HG03442 (cell line): ENCODE data around the gene GCDH.
"Not testable (repeated sequence)": the region's sequence is repeated elsewhere in the genome, so short reads cannot be mapped to it uniquely, and the experiment has no call there.

ENCODE experiments used
- ATAC-seq: cut with Tn5 transposase; IDR thresholded peaks from one replicate; pipeline ENCODE4 v1.9.1; 2021; ENCODE audit warnings: mild to moderate bottlenecking, moderate library complexity; ENCODE audit not compliant: unreplicated experiment

The GCDH gene

DNA sequence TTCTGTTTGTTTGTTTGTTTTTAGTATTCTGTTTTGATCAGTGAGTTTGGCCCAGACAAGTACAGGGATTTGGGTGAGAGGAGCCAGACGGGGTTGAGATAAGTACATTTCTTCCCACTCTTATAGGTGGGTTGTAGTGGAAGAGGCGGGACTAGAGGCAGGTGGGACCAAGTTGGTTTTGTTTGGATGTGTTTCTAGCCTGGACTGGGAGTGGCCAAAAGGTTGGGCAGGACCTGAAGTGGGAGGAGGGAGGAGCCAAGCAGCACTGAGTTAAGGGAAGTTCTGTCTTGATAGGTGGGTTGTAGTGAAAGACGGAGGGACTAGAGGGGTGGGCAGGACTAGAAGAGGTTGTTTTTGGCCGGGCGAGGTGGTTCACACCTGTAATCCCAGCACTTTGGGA is 18.7 kb upstream of the GCDH start:
- ATAC-seq = no peak

DNA sequence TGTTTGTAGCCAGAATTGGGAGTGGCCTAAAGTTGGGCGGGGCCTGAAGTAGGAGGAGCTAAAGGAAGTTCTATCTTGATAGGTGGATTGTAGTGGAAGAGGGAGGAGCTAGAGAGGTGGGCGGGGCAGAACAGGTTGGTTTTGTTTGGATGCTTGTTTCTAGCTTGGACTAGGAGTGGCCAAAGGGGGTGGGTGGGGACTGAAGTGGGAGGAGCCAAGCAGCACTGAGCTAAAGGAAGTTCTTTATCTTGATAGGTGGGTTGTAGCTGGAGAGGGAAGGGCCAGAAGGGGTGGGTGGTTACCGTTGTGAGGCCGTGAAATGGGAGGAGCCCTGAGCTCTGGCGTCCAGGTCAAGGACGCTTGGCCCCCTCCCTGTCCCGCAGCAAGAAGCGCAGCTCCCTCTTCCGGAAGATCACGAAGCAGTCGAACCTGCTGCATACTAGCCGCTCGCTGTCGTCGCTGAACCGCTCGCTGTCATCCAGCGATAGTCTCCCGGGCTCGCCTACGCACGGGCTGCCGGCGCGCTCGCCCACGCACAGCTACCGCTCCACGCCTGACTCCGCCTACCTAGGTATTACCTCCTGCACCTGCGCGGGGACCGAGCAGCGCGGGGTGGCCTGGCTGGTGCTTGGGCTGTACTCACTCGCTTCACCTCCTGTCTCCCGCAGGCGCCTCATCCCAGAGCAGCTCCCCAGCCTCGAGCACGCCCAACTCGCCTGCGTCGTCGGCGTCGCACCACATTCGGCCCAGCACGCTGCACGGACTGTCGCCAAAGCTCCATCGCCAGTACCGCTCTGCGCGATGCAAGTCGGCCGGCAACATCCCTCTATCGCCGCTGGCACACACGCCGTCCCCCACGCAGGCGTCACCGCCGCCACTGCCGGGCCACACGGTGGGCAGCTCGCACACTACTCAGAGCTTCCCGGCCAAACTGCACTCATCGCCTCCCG is 17.7 kb upstream of the GCDH start:
- ATAC-seq = no peak

DNA sequence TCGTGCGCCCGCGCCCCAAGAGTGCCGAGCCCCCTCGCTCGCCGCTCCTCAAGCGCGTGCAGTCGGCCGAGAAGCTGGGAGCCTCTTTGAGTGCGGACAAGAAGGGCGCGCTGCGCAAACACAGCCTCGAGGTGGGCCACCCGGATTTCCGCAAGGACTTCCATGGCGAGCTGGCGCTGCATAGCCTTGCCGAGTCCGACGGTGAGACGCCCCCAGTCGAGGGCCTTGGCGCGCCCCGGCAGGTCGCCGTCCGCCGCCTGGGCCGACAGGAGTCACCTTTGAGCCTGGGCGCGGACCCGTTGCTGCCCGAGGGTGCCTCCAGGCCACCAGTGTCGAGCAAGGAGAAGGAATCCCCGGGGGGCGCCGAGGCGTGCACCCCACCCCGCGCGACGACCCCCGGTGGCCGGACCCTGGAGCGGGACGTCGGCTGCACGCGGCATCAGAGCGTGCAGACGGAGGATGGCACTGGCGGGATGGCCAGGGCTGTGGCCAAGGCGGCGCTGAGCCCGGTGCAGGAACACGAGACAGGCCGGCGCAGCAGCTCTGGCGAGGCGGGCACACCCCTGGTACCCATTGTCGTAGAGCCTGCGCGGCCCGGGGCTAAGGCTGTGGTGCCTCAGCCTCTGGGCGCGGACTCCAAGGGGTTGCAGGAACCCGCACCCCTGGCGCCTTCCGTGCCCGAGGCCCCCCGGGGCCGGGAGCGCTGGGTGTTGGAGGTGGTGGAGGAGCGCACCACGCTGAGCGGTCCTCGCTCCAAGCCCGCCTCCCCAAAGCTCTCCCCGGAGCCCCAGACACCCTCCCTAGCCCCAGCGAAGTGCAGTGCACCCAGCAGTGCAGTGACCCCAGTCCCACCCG is 16.8 kb upstream of the GCDH start:
- ATAC-seq = no peak

DNA sequence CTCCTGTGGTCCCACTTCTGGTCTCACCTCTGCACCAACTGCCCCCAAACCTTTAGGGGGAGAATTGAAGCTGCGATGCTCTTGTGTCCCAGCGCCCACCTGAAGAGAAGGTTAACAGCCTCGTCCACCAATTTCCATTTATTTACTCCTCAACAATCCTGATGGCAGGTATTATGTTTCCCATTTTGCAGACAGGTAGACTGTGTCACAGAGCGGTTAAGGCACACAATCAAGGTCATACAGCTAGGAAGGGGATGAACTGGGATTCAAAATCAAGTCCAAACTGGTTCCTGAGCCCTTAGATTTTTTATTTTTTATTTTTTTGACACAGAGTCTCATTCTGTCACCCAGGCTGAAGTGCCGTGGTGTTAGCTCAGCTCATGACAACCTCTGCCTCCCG is 15.9 kb upstream of the GCDH start:
- ATAC-seq = no peak

DNA sequence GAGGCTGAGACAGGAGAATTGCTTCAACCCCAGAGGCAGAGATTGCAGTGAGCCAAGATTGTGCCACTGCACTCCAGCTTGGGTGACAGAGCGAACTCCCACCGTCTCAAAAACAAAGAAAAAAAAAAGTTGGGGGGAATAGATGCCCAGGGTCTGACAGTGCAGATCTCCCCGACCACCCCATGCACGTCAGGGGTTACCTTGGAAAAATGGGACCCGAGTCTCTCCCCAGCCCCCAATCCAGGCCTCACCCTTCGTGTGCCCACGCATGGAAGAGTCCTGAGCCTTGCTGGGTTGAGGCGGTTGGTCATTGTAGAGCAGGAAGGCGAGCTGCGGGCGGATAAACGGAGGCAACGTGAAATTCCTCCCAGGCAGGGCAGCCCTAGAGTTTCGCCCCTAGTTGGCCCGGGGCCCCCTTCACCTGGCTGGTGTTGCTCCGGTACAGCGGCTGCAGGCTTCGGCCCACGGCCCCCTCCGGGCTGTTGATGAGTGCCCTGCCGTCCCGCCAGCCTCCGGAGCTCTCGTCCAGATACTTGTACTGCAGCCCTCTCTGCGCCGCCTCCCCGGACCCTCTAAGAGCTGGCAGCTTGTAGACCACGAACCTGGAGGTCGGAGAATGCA is 10.3 kb upstream of the GCDH start:
- ATAC-seq = peak; percentile 11

DNA sequence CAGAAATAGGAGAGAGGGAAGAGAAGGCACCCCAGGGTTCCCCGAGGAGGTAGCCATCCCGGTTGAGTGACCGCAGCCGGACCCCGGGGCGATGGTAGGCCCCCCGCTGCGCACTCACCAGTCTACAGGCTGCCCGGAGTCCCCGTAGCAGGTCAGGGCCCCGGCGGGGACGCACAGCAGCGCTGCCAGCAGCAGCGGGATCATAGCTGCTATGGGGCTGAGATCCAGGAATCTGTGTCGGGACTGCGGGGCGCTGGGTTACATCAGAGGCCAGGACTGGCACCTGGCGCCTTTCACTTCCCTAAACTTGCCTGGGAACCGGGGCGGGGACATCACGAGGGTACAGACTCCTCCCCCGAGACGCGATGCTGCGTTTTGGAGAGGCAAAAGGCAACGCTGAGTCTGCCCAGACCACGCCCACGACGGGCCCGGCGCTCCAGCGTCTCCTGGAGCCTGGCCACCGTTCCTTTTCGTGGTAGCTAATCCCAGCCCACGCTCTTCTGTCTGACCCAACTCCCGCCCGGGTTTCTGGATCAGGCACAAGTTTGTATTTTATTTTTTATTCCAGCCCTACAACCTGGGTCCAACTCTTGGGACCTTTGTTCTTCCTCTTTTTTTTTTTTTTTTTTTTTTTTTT is 9.7 kb upstream of the GCDH start, which contains the start of gene DNASE2:
DNASE2 (minus strand) TSS at position 278 of the 637 bp plus-strand sequence; CDS start at position 204, 74 bp downstream.
- peak; percentile 74 for ATAC-seq

DNA sequence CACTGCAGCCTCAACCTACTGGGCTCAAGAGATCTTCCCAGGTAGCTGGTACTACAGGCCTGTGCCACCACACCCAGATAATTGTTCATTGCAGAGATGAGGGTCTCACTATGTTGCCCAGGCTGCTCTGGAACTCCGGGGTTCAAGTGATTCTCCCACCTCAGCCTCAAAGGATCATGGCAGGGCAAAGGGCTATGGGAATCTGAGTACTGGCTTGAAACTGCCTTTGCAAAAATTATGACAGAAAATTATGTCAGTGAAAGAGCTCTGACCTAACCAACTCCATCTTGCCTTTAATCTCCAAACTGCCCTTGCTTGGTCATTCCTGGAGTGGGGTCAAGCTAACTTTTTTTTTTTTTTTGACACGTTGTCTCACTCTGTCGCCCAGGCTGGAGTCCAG is 8.4 kb upstream of the GCDH start:
- no peak for ATAC-seq

DNA sequence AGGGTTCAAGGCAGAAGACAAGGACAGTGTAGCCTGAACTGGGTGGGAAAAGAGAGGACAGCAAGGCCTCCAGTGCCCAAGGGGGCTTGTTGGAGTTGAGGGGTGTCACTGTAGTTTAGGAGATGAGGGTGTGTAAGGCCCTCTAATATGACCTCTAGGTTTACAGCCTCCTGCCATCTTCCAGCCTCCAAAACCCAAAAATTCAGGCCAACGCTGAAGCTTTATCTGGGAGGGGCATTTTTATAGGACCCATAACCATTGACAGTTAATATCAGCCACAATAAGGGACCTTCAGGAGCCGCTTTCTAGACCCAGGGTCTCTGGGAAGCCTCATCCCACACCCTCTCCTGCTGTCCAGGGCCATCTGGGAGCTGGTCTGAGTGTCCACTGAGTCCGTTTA is 6.8 kb upstream of the GCDH start:
- ATAC-seq = no peak

DNA sequence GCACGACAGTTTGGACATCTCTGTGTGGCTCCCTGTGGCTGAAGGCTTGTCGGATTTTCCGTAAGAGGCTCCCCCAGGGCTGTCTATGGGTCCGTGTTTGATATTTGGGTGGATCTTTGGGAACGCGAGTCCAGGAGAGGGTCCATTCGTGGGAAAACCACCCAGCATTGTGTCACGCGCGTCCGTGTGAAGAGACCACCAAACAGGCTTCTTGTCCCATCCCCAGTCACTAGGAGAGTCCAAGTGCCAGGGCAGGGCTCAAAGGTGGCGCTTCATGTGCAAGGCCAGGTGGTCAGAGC is 6.4 kb upstream of the GCDH start:
- ATAC-seq = no peak

DNA sequence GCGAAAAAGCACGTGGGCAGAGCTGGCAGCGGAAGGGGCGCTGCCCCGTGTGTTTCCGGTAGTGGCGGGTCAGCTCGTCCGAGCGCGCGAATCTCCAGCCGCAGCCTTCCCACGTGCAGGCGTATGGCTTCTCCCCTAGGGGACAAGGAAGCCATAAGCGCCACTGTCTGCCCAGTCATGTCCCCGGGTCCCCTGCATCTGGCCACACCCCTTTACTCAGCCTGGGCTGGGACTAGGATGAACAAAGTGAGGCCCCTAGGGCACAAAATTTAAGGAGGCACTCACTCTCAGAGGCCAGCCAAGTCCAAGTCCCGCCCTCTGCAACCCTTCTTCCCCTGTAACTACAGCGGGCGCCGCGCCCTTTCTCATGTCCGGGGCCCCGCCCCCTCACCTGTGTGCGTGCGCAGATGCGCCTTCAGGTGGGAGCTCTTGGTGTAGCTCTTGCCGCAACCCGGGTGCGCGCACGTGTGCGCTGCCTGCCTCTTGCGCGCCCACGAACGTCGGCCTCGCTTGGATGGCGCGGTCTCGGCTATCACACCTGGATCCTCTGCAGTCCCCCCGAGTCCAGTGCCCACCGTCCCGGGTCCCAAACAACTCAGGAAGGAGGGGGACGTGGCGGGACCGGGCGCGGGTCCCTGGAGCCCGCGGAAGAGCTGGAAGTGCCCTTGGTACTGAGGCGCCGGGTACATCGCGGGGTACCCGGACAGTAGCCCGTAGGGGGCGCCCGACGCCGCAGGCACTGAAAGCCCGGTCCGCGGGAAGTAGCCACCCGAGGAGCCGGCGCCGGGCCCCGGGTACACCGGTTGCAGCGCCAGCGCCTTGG is 5.8 kb upstream of the GCDH start:
- ATAC-seq = peak; percentile 32

DNA sequence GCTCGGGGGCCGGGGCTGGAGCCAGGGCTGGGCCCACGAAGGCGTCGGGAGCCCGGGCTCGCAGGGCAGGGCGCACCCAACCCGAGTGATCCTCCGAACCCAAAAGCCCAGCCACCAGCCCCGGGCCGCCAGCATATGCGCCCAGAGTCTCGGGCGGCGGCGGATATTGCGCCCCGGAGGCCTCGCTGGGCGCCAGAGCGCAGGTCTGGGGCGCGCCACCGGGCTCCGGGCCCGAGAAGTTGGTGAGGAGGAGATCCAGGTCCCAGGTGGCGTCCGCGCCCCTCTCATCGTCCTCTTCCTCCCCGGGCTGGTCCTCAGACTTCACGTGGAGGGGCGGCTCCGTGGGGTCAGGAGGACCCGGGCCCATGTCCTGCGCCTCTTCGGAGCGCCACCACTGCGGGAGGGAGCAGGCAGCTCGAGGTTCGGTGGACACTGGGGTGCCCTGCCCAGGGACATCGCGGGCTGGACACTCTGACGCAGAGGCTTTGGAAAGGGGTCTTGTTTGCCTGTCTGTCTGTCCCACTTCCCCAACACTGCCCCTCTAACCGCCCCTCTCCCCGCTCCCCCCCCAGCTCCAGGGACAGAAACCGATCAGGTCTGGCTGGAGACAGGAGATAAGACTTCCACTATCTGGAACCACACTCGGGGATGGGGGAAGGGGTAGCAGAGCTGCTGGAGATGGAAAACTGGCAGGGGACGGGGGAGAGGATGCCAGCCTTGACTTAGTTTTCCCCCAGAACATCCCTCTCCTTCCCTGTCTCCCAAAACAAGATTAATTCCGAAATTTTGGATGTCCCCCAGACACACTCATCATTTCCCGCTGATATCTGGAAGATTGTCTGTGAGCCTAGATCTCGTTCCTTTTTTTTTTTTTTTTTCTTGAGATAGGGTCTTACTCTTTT is 5.0 kb upstream of the GCDH start:
- peak; percentile 1 for ATAC-seq

DNA sequence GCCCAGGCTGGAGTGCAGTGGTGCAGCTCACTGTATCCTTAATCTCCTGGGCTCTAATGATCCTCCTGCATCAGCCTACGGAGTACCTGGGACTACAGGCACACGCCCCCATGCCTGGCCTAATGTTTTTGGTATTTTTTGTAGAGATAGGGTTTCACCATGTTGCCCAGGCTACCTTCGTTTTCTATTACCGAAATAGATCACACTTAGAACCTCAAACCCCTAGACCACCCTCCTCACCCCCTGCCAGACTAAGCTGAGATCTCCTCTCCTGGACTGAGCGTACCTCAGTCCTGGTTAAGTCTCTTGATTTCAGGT is 4.3 kb upstream of the GCDH start:
- ATAC-seq = no peak

DNA sequence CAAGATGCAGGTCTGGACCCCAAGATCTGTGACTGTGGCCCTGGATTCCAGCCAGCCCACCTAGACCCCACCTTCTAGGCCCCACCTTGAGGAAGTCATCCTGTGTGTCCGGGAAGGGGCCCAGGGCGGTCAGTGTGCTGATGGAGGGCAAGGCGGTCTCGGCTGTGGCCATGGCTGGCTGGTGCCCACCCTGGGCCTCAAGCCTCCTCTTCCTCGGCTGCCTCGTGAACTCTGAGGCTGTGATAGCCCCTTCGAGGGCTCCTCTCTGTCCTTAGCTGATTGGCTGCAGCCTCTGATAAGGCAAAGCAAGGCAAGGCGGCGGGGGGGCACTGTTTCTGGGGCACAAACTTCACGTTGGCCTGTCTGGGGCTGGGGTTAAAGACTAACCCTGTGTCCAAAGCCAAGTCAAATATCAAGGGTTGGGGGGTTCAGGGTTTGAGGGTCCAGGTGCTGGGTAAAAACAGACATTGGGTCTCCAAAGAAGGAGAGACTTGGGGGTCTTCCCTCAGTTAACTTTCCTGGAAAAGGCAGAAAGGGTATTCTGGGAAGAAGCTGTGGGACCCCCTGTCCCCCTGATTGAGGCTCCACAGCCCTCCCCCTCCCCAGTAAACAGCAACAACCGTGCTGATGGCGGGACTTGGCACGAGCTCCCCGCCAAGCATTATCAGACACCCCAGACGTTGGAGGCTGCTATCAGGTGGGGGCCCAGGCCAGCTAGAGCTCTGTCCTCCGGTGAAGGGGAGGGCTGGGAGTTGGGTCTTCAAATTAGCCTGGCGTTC is 3.8 kb upstream of the GCDH start, which contains the start of gene KLF1:
KLF1 (minus strand) TSS at position 233 of the 779 bp plus-strand sequence; CDS start at position 172, 61 bp downstream.
- no peak for ATAC-seq

DNA sequence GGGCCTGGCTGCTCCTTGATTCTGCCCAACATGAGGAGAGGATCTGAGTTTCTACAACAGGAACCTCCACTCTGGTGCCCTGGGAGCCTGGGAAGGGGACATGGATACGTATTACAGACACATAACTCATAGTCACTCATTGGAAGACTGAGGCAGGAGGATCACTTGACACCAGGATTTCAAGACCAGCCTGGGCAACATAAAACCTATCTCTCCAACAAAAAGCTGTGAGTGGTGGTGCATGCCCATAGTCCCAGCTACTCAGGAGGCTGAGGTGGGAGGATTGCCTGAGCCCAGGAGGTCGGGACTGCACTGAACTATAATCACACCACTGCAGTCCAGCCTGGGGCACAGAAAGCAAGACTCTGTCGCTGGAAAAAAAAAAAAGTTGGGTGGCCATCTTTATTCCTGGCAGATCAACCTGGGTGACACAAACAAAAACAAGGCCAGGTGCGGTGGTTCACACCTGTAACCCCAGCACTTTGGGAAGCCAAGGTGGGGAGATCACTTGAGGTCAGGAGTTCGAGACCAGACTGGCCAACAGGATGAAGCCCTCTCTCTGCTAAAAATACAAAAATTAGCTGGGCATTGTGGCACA is 2.9 kb upstream of the GCDH start:
- ATAC-seq = no peak

DNA sequence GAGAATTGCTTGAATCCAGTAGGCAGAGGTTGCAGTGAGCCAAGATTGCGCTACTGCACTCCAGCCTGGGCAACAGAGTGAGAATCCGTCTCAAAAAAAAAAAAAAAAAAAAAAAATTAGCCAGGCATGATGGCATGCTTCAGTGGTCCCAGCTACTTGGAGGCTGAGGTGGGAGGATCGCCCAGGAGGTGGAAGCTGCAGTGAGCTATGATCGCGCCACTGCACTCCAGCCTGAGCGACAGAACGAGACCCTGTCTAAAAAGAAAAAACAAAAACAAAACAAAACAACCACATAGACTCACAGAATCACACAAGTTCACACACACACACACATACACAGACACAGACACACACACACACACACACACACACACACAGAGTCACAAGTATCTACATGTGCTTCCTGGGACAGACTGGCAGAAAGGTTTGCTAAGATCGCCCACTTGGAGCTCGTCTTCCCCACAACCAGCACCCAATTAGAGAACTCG is 617 bp upstream of the GCDH start:
- ATAC-seq = not testable (repeated sequence)

DNA sequence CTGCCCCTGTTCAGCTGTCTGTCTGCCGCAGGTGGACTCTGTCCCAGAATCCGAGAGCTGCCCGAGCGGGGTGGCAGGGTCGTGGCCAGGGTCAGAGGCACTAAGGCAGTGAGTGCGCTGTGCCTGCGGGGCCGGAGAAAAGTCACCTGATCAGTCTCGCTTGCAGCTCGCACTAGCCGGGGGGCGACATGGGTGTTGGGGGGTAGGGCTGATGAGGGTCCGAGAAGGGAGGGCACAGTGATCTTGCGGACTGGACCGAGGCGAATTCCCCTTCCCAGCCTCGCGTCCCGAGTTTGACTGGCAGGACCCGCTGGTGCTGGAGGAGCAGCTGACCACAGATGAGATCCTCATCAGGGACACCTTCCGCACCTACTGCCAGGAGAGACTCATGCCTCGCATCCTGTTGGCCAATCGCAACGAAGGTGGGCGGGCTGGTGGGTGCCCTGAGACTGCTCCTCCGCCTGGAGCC is 627 bp downstream of the GCDH start:
- no peak for ATAC-seq

DNA sequence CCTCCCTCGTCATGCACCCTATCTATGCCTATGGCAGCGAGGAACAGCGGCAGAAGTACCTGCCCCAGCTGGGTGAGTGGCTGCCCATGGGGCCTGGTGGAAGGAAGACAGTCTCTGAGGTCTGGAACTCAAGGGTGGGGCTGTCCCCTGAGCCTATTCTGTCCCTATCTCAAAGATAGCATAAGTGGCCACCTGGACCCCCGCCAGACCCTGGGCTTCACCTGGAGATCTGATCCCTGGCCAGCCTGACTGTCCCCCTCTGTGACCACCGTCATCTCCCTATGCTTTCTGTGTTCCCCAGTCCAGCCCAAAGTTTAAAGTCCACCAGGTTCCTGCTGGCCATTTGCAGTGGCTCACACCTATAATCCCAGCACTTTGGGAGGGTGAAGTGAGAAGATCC is 2.6 kb downstream of the GCDH start:
- ATAC-seq = no peak

DNA sequence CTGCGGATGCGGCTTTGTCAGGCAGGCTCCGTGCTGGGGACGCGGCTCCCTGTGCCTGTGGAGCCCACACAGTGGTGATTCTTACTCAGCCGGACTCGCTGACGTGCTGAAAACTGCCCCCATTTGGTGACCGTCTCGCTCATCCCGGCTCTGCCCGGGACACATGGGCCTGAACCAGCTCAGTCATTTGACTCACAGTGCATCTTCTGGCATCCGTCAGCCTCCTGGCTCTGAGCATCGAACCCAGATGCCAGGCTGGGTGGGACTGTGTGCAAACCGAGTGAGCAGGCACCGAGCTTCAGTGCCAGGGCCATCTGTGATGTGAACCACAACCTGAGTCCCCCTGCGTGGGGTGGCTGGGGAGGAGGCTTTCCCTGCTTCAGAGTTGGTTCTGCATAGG is 5.5 kb downstream of the GCDH start:
- ATAC-seq = no peak
